Neuron (in vitro differentiated cells): ENCODE measurements around the gene PWWP2A.
A peak's percentile ranks its signal among the peaks of the same experiment; 100 is the strongest.
"Not testable (repeated sequence)": the region's sequence is repeated elsewhere in the genome, so short reads cannot be mapped to it uniquely, and the experiment has no call there.

Experiments
- H2AFZ ChIP-seq: one replicate; pipeline ENCODE4 v1.6.1; 2013; ENCODE audit warnings: low read depth, mild to moderate bottlenecking, inconsistent platforms, low read length, moderate library complexity
- H3K27me3 ChIP-seq: one replicate; pipeline ENCODE4 v1.6.1; 2013; ENCODE audit warnings: low read length; ENCODE audit not compliant: insufficient read depth
- H3K36me3 ChIP-seq: one replicate; pipeline ENCODE4 v1.6.1; 2013; ENCODE audit warnings: low read length; ENCODE audit not compliant: insufficient read depth
- H3K4me1 ChIP-seq: one replicate; pipeline ENCODE4 v1.6.1; 2013; ENCODE audit warnings: low read length; ENCODE audit not compliant: insufficient read depth
- H3K4me3 ChIP-seq: 2 replicates; pipeline ENCODE4 v1.5.1; 2013; ENCODE audit warnings: mild to moderate bottlenecking, low read length, moderate library complexity
- H3K9me3 ChIP-seq: one replicate; pipeline ENCODE4 v1.6.1; 2013; ENCODE audit warnings: low read length

PWWP2A gene, protein sequence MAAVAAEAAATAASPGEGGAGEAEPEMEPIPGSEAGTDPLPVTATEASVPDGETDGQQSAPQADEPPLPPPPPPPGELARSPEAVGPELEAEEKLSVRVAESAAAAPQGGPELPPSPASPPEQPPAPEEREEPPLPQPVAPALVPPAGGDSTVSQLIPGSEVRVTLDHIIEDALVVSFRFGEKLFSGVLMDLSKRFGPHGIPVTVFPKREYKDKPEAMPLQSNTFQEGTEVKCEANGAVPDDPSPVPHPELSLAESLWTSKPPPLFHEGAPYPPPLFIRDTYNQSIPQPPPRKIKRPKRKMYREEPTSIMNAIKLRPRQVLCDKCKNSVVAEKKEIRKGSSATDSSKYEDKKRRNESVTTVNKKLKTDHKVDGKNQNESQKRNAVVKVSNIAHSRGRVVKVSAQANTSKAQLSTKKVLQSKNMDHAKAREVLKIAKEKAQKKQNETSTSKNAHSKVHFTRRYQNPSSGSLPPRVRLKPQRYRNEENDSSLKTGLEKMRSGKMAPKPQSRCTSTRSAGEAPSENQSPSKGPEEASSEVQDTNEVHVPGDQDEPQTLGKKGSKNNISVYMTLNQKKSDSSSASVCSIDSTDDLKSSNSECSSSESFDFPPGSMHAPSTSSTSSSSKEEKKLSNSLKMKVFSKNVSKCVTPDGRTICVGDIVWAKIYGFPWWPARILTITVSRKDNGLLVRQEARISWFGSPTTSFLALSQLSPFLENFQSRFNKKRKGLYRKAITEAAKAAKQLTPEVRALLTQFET

DNA sequence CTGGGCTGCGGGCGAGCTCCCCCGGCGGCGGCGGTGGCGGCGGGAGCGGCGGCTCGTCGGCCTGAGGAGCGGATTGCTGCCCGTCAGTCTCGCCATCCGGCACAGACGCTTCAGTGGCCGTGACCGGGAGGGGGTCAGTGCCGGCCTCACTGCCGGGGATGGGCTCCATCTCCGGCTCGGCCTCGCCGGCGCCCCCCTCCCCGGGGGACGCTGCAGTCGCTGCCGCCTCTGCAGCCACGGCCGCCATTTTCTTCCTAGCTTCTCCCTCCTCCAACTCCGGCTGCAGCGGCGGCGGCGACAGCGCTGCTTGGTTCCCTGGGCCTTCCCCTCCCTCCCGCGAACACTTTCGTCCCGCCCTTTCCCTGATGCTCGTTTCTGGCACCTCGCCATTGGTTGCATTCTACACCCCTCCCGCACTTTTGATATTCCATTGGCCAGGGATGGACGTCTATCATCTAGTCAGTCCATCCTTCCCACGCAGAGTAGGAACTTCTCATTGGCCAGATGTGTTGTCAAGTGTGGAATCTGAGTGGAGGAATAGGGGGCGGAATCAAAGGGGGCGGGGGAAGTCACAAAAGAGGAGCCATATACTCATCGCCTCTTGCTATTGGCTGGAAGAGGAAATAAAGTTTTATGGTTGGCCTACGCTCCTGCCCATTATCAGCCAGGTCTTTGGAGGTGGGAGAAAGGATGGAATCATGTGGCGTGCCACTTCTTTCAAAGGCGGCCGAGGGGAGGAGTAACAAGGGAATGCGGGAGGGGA is at the start of gene PWWP2A:
Gene PWWP2A, minus strand, starts transcription at position 309 of the 763 bp plus-strand sequence. Its CDS starts 62 bp downstream, at position 247.
- Histone ChIP-seq H3K27me3 (no peaks in the 10 kb centered on the region), H3K9me3 (no peaks in the 10 kb centered on the region), H3K36me3 (peaks cover 28% of the 10 kb centered on the region), H3K4me1 (peaks cover 8% of the 10 kb centered on the region), H2AFZ (peak within 1 kb of the TSS; percentile 87), H3K4me3 (peak within 1 kb of the TSS; percentile 100)

DNA sequence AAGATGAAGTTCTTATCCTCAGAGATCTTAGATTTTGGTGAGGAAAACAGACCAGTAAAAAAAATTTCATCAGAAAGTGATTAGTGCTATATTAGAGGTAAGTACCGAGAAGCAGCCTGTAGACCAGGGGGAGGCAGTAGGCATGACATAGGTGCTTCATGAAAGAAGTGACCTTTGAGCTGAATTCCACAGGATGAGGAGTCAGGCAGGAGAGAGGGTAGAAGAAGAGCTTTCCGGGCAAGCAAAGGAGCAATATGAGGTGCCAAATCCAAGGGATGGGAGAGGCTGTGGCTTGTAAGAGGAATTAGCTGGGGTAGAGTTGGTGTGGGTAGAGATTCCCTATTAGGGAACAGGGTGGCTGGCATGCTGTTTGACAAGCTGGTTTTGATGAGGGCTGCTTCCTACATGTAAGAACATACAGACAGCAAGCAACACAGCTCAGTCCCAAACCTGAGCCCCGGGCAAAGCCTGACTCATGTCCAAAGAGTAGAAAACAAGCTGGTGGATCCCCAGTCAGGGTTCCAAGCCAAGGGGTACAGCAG is 48.4 kb upstream of the PWWP2A start:
- H3K4me3 ChIP-seq = no peak overlapping the region
- H2AFZ ChIP-seq = no peak overlapping the region
- H3K4me1 ChIP-seq = peaks cover 22% of the 10 kb centered on the region
- H3K9me3 ChIP-seq = no peaks in the 10 kb centered on the region
- H3K36me3 ChIP-seq = no peaks in the 10 kb centered on the region
- H3K27me3 ChIP-seq = peaks cover 4% of the 10 kb centered on the region

DNA sequence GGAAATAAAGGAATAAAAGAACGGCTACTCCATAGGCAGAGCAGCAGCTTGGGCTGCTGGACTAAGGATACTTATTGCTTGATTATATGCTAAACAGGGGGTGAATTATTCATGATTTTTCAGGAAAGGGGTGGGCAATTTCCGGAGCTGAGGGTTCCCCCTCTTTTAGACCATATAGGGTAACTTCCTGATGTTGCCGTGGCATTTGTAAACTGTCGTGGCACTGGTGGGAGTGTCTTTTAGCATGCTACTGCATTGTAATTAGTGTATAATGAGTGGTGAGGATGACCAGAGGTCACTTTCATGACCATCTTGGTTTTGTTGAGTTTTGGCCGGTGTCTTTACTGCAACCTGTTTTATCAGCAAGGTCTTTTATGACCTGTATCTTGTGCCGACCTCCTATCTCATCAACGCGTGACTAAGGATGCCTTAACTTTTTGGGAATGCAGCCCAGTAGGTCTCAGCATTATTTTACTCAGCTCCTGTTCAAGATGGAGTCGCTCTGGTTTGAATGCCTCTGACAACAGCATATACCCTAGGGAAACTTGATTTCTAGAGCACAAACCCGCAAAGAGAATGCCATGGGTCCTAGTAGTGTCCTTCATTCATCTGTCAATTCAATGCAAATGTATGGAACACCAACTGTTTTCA is 47.8 kb upstream of the PWWP2A start:
- no peak overlapping the region for H3K4me3 ChIP-seq
- H2AFZ ChIP-seq = no peak overlapping the region
- H3K9me3 ChIP-seq = no peaks in the 10 kb centered on the region
- peaks cover 22% of the 10 kb centered on the region for H3K4me1 ChIP-seq
- no peaks in the 10 kb centered on the region for H3K36me3 ChIP-seq
- peaks cover 4% of the 10 kb centered on the region for H3K27me3 ChIP-seq

DNA sequence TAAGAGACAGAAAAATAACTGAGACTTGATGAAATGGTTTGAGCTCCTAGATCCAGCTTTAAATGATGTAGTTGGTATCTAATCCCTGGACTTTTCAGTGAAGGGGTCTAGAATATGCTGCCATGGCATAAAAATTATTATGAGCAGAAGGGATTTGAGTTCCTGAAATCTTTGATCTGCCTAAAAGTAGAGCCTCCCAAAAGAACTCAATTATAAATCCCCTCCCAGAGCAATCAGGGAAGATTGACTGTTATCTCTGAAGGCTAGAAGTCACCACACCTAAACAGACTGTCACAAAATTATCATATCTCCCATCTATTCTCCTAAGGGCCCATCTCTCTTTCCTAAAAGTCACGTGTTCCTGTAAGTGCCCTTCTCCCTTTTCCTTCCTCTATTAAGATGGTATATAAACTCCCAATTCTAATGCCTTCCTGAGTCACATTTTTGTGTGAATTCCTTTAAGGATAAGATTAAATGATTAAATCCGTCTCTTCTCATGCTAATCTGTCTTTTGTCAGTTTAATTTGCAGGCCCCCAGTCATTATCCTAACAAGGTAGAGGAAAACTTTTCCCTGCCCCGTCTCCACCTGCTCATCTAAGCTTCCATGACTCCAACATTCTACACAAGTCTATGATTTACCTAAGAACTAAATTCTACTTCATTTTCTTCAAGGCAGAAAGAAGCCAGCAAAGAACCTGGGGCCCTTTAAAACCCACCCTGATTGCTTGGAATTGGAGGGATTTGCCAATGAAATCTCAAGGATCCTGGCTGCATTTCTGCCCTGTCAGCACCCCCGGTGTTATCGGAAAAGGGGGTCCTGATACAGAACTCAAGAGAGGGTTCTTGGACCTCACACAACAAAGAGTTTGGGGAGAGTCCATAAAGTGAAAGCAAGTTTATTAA is 47.1 kb upstream of the PWWP2A start:
- Histone ChIP-seq H2AFZ (no peak overlapping the region), H3K36me3 (no peaks in the 10 kb centered on the region), H3K4me1 (peaks cover 22% of the 10 kb centered on the region), H3K9me3 (no peaks in the 10 kb centered on the region), H3K4me3 (no peak overlapping the region), H3K27me3 (no peaks in the 10 kb centered on the region)

DNA sequence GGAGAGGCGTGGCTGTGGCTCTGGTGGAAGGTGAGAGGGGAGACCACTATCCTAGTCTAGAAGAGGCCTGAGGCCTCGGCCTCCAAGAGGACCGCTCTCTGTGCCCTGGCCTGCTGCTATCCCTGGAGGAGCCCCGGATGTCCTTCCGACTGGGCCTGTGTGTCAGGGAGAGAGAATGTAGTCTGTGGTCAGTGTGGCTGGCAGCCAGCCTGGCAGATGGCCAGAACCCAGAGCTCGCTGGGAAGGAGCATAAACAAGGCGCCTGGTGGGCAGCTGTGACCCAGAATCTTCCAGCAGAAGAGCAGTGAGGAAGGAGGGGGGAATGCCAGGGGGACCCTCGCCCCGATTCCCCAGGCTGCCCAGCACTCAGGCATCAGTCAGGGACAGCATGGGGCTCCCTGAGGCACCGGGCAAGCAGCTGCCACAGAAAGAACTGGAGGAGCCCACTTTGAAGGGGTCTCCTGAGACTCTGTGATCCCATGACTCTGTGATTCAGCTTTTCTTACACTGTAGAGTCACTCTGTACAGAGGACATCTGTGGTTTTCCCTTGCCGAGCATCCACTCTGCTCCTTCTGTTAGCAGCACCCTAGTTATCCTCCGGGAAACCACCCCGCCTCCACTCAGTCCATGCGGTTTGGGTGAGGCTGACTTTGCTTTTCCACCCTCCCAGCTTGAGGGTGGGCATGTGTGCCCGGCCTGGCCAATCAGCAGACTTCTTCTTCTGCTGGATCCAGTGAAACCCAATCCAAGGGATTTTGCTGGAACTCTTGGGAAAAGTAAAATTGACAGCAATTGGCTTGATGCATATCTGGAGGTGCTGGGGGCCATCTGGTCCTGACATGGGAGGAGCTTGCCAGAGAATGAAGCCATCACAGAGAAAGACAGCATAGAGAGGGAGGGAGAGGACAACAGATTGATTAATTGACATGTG is 46.2 kb upstream of the PWWP2A start:
- no peaks in the 10 kb centered on the region for H3K36me3 ChIP-seq
- H3K4me3 ChIP-seq = no peak overlapping the region
- H3K9me3 ChIP-seq = no peaks in the 10 kb centered on the region
- H3K27me3 ChIP-seq = no peaks in the 10 kb centered on the region
- no peak overlapping the region for H2AFZ ChIP-seq
- peaks cover 26% of the 10 kb centered on the region for H3K4me1 ChIP-seq

DNA sequence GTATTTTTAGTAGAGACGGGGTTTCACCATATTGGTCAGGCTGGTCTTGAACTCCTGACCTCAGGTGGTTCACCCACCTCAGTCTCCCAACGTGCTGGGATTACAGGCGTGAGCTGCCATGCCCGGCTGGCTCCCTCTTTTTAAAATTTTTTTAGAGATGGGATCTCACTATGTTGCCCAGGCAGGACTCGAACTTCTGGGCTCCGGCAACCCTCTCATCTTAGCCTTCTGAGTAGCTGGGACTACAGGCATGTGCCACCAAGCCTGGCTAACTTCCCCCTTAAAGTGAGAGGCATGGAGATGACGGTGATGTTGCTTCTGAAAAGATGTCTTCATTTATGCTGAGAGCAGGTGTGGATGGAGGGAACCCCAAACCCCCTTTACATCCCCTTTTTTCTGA is 43.7 kb upstream of the PWWP2A start:
- Histone ChIP-seq H3K4me1 (peaks cover 33% of the 10 kb centered on the region), H2AFZ (no peak overlapping the region), H3K27me3 (no peaks in the 10 kb centered on the region), H3K9me3 (no peaks in the 10 kb centered on the region), H3K4me3 (no peak overlapping the region), H3K36me3 (no peaks in the 10 kb centered on the region)

DNA sequence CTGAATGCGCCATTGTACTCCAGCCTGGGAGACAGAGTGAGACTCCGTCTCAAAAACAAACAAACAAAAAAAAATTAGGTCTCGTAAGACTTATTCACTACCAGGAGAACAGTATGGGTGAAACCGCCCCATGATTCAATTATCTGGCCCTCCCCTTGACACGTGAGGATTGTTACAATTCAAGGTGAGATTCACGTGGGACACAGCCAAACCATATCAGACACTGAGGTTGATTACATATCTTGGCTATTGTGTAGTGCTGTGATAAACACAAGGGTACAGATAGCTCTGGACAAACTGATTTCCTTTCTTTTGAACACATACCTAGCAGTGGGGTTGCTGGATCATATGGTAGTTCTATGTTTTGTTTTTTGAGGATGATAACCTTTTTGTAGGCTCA is 42.4 kb upstream of the PWWP2A start:
- no peak overlapping the region for H3K4me3 ChIP-seq
- H3K4me1 ChIP-seq = peaks cover 26% of the 10 kb centered on the region
- no peaks in the 10 kb centered on the region for H3K36me3 ChIP-seq
- no peak overlapping the region for H2AFZ ChIP-seq
- no peaks in the 10 kb centered on the region for H3K9me3 ChIP-seq
- H3K27me3 ChIP-seq = no peaks in the 10 kb centered on the region

DNA sequence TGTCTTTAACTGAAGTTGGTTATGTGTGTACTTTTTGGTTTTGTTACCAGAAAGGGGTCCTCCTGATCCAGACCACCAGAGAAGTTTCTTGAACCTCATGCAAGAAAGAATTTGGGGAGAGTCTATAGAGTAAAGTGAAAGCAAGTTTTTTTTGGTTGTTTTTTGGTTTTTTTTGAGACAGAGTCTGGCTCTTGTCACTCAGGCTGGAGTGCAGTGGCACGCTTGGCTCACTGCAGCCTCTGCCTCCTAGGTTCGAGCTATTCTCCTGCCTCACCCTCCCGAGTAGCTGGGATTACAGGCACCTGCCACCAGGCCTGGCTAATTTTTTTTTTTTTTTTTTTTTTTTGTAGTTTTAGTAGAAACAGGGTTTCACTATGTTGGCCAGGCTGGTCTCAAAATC is 41.6 kb upstream of the PWWP2A start:
- H3K9me3 ChIP-seq, H3K4me3 ChIP-seq, H3K36me3 ChIP-seq, H3K27me3 ChIP-seq, H2AFZ ChIP-seq: not testable (repeated sequence)
- H3K4me1 ChIP-seq = peaks cover 19% of the 10 kb centered on the region

DNA sequence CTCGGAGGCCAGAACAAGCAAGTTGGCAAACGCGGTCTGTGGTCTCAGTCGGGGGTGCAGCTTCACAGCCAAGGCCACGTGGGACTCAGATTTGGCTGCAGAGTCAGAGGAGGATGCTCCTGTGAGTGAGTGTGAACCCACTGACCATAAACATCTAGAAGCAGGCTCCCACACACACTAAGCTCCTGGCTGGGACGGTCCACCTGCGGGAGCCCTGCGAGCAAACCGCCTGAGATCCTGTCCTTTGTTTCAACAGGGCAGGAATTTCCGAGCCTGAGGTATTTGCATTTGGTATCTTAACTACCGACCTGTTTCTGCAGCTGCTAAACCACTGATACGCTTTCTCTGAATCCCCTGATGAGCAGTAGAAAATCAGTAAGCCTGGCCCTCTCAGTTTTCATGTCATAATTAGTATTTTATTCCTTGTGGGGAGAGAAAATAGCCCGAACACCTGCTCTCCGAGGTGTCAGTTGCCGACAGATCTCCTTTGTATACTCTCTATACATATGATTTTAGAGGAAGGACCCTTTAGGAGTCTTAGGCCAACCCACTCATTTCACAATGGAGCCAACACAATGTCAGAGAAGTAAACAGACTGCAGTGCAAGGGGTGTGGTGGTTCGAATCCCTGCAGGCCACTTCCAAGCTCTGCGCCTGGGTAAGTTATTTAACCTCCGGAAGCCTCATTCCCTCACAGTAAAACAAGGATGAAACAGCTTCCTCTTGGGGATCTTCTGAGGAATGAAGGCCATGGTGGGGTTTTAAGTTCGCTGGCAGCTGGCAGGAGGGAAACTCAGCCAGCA is 40.9 kb upstream of the PWWP2A start:
- H3K36me3 ChIP-seq = no peaks in the 10 kb centered on the region
- H3K4me1 ChIP-seq = peaks cover 12% of the 10 kb centered on the region
- no peaks in the 10 kb centered on the region for H3K9me3 ChIP-seq
- no peaks in the 10 kb centered on the region for H3K27me3 ChIP-seq
- H3K4me3 ChIP-seq = no peak overlapping the region
- peak overlapping the region; percentile 51 for H2AFZ ChIP-seq

DNA sequence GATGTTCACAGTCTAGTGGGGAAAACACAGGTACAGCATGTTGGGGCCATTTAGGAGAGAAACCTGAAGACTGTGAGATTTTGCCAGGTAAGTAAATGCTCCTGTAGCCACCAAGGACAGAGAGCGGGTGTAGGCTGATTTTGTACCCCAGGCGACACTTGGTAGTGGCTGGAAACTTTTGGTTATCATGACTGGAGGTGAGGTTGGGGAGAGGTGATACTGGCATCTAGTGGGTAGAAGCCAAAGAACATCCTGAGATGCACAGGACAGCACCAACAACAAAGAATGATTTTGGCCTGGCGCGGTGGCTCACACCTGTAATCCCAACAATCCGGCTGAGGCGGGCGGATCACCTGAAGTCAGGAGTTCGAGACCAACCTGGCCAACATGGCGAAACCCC is 38.8 kb upstream of the PWWP2A start:
- no peaks in the 10 kb centered on the region for H3K9me3 ChIP-seq
- H3K4me3 ChIP-seq = no peak overlapping the region
- no peak overlapping the region for H2AFZ ChIP-seq
- no peaks in the 10 kb centered on the region for H3K36me3 ChIP-seq
- peaks cover 11% of the 10 kb centered on the region for H3K4me1 ChIP-seq
- no peaks in the 10 kb centered on the region for H3K27me3 ChIP-seq
